Skeletal muscle cell (primary cell): ENCODE data around the gene ATP11C.
"Not testable (repeated sequence)": the region's sequence is repeated elsewhere in the genome, so short reads cannot be mapped to it uniquely, and the experiment has no call there.

Source experiments
- DNase-seq: peaks from one replicate; pipeline ENCODE4 v3.0.0-alpha.2; 2010; ENCODE audit warnings: low read depth
- H3K4me3 ChIP-seq: 2 replicates; pipeline ENCODE4 v1.5.1; 2011; ENCODE audit warnings: low read depth, mild to moderate bottlenecking, control low read depth, low read length, moderate library complexity

The ATP11C gene

DNA sequence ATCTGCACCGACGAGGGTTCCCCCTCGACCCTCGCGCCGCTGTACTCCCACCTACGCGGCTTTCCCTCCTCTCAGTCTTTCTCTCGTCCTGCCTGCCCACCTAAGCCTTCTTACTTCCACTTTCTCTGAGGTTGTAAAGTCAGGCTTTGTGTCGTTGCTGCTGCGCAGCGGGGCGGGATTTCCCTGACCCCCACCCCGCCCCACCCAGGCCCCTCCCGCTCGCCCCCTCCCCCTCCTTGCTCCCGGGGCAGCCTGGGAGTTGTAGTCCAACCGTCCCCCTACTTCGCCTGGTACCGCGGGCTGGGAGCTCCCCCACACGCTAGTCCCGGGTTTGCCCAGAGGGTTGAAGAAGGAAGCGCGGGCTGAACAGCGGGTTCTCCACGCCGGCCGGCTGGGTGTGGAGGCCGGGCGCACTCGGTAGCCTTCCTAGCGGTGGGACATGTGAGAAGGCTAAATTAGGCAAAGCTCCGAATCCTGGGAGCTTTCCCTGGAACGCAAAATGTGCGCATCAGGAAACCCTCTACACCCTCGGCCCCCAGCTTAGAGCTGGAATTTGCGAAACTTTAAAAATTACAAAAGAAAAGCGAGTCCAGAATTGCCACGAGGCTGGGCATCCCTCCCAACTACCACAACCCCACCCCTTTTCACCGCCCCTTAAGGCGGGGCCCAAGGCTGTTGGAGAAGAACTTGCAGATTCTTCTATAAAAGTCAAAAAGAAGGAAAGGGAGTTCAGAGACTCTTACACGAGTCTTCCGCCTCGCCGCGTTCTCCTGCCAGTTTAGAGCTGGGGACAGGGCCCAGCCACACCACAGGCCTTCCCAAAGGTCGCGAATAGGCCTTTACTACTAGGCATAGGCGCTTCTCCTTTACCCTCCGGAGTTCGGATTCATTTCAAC is at the start of gene ATP11C:
Gene ATP11C (minus strand): TSS at position 153 of the 896 bp plus-strand sequence. CDS start 1,011 bp downstream, outside the sequence.
- H3K4me3 ChIP-seq, result peak within 1 kb of the TSS; percentile 70
- peak; percentile 64 for DNase-seq

DNA sequence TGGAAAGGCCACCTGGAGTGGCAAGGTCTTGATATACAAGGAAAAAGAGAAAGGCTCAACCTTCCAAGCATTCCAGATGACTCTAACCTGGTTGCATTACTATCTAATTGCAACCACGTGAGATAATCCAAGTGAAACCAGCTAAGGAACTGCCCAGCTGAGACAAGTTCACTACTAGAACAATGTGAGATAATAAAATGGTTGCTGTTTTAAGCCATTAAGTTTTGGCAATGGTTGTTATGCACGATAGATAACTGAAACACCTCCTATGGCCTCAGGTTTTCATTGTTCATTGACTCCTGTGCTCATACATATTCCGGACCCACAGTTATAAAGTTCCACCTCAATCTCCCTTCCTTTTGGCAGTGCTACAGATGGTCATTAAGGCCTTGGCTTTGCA is 41.6 kb upstream of the ATP11C start:
- DNase-seq, result no peak
- H3K4me3 ChIP-seq, result no peak overlapping the region

DNA sequence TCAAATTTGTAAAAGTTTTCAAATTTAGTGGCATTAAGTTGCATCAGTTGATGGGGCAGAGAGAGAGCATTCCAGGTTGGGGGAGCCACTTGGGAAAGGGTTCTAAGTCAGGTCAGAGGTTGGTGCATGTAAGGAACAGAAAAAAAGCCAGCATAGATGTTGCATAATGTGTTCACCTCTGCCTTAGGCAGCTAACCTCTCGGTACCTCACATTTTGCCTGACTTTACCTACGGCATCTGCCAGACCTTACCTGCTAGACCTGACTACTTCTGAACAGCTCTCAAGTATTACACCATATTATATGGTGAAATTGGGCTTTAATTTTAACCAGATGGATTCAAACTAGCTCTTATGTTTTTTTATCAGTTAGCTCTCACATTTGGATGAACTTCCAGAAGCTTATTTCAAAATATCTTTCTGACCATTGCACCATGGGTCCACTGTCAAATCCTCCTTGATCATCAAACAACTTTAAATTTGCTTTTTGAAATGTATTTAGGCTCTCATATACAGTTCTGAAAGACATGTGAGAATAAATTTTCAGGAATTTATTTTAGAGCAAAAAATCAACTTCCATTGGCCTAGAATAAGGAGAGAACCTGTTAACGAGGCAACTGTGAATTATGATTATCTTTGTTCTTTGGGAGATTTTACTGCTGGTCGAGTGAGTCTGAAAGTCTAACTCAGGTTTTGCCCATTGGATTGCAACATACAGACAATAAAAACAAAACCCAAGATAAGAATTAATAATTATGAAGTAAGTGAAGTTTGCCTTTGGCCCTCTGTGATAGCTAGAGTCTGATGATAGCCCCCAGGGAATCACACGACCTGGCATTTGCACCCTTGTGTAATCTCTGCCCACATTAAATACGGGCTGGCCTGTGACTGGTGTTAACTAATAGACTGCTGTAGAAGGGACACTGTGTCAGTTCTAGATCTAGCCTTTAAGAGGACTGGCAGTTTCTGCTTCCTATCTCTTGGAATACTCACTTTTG is 40.1 kb upstream of the ATP11C start:
- DNase-seq, result no peak
- no peak overlapping the region for H3K4me3 ChIP-seq

DNA sequence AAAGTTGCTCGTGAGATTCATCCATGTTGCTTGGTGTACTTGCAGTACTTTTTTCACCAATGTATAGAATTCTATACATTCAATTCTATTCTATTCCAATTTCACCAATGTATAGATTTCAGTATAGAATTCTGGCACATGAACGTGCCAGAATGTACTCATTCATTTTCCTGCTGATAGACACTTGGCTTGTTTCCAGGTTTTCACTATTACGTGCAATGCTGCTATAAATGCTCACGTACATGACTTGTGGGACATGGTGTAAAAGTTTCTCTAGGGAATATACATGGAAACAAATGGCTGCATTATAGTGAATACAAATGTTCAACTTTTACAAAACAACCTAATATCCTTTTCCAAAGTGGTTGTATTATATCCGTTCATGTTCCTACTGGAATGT is 39.3 kb upstream of the ATP11C start:
- no peak for DNase-seq
- no peak overlapping the region for H3K4me3 ChIP-seq

DNA sequence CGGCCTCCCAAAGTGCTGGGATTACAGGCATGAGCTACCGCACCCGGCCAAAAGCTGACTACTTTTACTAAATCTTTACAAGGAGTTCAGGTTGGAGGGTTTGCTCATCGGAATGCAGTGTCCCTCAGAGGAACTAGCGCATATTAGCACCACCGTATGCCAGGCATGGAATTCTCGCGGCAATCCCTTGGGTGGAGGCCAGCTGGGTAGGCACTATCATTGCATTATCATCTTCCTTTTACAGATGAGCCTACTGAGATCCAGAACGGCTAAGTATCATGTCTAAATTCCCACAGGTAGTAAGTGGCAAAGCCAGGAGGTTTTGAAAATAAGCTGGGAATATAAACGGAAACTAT is 38.5 kb upstream of the ATP11C start:
- DNase-seq, result no peak
- H3K4me3 ChIP-seq, result no peak overlapping the region

DNA sequence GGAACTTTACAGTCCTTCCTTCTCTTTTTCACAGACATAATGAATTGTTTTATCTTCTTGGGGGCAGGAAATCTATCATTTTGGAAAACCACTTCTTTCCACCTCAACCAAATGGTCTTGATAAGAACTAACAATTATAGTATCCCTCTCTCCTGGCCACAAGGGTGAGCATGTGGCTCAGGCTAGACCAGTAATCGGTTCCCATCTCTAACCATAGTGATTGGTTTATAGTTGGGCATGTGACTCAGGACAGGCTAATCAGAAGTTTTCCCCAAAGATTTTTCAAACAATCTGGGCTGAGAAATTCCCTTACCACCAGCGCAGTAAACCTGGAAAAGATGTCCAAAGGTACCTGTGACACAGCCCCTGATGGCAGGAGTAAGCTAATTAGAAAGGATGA is 36.4 kb upstream of the ATP11C start:
- H3K4me3 ChIP-seq, result no peak overlapping the region
- no peak for DNase-seq

DNA sequence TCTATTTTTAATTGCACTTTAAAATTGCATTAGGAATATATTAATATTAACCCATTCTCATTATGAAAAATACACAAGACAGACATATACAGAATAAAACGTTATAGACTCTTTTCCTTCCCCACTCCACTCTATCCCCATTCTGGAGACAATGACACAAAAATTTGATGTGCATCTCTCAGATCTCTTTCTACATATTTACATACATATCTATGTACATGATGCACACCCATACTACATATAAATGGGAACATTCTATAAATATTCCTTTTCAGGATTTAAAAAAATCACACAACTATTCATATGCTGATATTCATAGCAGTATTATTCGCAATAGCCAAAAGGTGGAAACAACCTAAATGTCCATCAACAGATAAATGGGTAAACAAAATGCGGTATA is 34.9 kb upstream of the ATP11C start:
- H3K4me3 ChIP-seq, result no peak overlapping the region
- DNase-seq, result no peak

DNA sequence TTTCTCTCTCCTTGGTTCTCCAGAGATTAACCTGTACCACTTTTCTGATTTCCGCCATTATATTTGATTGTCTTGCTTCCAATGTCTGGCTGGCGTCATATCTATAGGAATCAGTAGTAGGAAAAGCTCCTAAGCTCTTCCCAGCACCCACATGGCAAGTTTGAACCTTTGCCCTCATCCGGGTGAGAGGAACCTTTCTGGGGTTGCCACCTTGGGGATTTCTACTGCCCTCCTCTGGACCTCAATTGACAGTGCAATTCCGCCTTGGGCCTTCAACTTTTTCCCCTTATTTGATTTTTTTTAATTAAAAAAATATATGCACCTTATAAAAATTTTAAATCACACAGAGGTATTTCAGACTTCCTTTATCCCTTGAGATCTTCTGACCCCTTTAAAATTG is 34.4 kb upstream of the ATP11C start:
- DNase-seq, result no peak
- H3K4me3 ChIP-seq, result no peak overlapping the region

DNA sequence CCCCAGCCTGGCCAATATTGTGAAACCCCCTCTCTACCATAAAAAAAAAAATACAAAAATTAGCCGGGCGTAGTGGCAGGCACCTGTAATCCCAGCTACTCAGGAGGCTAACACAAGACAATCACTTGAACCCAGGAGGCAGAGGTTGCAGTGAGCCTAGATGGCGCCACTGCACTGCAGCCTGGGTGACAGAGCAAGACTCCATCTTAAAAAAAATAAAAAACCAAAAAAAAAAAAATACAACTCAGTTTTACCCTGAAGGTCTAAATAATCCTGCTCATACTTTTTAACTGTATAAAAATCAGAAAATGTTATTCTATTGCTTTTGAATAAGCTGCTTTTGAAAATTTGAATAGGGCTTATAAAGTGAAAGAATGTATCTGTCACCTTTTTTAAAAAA is 33.3 kb upstream of the ATP11C start:
- not testable (repeated sequence) for DNase-seq, H3K4me3 ChIP-seq

DNA sequence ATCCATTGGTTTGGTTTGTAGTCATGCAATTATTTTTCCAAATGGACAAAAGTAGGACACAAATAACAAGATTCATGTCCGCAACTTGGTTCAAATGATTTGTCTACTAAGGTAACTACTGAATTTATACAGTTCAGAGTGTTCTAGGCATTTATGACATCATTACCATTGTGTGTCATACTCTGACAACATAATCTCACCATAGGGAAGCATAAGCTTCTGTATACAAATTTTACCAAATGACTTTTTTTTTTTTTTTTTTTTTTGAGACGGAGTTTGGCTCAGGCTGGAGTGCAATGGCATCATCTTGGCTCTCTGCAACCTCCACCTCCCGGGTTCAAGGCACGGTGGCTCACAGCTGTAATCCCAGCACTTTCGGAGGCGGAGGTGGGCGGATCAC is 32.6 kb upstream of the ATP11C start, which contains the start of gene CXorf66:
Gene CXorf66 (minus strand): TSS at position 101 of the 400 bp plus-strand sequence. CDS start 25 bp downstream, at position 76.
- DNase-seq, result no peak
- H3K4me3 ChIP-seq, result no peak within 1 kb of the TSS

DNA sequence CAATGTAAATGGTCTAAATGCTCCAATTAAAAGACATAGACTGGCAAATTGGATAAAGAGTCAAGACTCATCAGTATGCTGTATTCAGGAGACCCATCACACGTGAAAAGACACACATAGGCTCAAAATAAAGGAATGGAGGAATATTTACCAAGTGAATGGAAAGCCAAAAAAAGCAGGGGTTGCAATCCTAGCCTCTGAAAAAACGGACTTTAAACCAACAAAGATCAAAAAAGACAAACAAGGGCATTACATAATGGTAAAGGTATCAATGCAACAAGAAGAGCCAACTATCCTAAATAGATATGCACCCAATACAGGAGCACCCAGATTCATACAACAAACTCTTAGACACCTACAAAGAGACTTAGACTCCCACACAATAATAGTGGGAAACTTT is 28.2 kb upstream of the ATP11C start:
- H3K4me3 ChIP-seq, DNase-seq: not testable (repeated sequence)

DNA sequence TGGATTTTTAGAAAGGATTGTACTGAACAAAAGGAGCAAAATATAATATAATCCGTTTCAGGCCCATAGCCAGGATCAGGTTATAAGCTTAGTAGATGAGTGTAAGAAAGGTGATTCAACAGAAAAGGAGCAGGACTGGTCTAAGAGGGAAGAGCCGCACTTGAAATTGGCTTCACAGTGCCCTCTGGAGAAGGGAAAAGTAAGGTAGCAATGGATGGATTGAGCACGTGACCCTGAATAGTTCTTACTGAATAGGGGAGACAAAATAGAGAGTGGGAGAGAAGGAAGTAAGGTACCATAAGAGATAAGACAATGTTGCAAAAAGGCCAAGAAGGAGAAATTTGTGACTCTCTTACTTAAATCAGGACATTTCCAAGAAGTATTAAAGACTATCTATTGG is 16.9 kb upstream of the ATP11C start:
- no peak for DNase-seq
- no peak overlapping the region for H3K4me3 ChIP-seq

DNA sequence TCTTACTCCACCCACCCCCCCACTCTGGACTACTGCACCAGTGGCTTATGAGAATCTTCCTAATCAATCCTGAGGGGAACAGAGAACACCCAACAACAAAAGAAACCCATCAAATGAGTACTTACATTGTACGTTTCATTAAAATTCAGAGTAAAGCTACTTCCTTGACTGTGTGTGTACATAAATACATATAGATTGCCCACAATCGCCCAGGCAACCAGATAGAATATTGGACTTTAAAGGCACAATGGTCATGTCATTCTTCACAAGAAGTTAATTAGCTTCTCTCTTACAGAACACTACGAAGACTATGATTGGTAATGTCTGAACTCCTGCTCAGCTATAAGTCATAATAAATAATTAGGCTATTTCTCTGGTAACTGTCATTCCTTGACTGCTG is 12.2 kb upstream of the ATP11C start:
- H3K4me3 ChIP-seq, result no peak overlapping the region
- DNase-seq, result no peak

DNA sequence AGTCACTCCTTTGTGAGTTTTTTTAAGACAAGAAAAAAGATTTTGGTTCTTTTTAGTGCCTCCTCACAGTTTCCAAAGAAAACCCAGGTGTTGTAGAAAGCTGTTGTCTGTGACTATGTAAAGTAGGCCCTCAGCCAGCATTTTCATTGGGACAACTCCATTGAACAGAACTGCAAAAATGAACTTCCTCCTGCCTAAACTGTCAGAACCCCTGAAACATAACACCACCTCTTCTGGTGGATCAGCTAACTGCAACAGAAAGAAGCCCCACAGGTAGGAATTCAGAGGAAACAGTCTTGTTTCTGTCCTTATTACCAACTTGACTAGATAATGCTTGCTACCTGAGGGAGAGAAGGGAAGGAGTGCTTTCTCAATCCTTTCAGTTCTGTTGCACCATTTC is 3.4 kb upstream of the ATP11C start:
- no peak for DNase-seq
- H3K4me3 ChIP-seq, result no peak overlapping the region

DNA sequence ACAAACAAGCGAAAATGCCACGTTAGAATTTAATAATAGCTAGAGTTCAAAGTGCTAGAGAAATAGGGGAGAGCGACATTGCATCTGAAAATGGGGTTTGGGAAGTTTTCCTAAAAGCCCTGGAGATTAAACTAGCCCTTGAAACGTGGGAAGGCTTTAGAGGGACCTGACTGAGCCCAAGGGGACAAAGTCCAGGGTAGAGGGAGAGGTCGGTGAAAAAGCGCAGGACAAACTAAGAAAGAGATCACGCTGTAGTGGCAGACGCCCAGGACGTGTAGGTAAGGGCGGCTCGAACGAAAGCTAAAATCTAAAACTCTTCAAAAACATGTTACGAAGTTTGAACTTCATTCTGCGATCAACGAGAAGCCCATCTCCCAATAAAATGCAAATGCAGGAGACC is 1.1 kb upstream of the ATP11C start:
- DNase-seq, result no peak
- H3K4me3 ChIP-seq, result peak overlapping the region; percentile 70

DNA sequence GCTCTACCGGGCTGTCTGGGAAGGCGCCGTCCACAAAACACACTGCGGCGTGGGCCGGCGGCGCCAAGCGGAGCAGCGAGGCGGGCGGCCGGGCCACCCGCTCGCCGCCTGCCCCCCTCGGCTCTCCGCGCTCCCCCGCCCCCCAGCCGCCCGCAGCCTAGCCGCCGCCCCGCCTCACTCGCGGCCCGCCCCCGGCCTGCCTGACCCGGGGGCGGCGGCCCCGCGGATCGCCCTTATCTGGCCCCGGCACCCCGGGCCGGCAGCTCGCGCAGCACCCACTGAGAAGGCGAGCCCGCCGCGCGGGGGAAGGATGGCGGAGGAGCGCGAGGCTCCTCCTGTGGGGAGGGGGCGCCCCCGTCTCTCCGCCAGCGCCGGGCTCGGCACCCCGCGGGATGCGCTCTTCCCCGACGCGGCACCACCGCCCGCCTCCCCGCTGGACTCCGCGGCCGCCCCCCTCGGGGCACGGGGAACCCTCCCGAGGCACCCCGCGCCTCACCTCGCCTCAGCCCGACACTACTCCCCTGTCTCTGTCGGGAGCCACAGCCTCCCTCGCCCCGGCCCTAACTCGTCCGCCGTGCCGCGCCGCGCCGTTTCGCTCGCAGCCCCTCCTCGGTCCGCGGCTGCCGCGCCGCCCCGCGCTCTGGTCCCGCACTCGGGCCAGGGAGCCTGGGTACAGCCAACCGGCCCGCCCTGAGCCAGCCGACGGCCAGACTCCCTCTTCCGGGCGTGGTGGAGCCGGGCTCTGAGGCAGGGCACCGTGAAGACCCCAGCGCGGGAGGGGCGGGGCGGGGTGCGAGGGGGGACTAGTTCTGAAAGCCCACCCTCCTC is 566 bp downstream of the ATP11C start:
- no peak for DNase-seq
- peak overlapping the region; percentile 70 for H3K4me3 ChIP-seq

DNA sequence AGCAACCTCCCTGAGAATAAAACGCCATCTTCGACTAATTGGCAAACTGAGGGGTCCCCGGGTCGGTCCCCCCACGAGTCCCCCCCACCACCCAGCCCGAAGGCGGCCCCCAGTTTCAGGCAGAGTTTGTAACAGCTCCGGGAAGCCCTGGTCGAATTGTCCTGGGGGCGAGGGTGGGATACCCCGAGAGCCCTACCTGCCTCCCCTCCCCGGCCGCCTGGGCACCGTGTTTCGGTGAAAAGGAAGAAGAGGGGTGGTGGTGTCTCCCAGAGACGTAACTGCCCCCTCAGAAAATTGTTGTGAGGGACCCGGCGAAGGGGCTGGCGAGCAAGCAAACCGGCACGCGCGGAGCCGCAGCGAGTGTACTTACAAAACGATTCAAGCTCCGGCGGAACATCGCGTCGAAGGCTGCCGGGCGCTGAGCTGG is 1.2 kb downstream of the ATP11C start:
- no peak for DNase-seq

DNA sequence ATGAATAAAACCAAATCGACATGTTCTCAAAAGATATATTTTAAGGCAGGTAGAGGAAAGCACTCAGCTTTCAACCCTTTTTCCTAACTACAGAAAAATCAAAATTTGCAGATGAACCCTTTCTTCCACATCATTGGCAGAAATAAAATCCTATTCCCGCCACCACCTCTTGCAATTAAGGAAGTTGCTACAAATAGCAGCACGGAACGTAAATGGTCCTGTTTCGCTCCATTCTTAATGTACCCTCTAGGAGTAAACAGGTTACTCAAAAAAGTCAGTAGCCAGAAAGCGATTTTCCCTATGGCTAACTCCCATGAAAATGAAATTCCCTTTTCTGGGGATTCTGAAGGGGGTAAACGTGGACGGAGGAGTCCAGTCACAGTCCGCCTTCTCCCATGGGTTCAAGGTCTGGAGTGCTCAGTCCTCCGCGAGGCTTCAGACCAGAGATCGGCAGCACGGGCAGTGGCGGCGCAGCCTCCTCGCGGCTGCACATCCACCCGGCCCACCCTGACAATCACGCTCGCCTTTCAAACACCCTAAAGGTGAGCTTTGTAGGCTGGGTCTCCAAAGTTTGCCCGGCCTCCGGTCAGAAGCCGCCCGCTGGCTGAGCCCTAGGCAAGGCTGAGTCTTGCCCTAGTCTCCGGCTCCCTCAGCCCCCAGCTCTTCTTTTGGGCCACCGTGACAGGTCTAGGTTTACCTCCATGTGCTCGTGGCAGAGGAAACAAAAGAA is 1.8 kb downstream of the ATP11C start:
- peak overlapping the region; percentile 70 for H3K4me3 ChIP-seq
- DNase-seq, result no peak

More for the DNA sequence above, 1.2 kb downstream of the ATP11C start:
- peak overlapping the region; percentile 70 for H3K4me3 ChIP-seq

DNA sequence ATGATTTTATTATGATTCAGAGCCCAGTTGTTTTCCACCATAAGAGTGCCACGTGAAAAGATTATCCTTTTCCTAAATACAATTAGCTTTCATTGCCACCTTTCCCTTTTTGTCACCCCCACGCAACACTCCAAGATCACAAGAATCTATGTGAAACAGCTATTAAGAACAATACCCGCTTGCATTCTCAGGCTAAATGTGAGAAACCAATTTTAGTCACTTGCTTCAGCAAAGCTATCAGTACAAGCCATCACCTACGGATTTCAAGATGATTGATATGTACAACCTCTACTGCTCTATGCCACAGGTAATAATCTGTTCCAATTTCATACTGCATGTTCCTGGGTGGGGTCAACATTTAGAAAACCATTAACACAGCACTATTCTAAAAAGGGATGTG is 2.5 kb downstream of the ATP11C start:
- no peak for DNase-seq
- peak overlapping the region; percentile 70 for H3K4me3 ChIP-seq
